ENCODE data around the gene HSD11B1. TPM values are rescaled to one million over a fixed set of nuclear protein-coding genes. Genes with fewer than 3 reads are reported as not detected.

The HSD11B1 gene
- total RNA-seq, 1 donor from 2014 or later: 8.6 TPM

DNA sequence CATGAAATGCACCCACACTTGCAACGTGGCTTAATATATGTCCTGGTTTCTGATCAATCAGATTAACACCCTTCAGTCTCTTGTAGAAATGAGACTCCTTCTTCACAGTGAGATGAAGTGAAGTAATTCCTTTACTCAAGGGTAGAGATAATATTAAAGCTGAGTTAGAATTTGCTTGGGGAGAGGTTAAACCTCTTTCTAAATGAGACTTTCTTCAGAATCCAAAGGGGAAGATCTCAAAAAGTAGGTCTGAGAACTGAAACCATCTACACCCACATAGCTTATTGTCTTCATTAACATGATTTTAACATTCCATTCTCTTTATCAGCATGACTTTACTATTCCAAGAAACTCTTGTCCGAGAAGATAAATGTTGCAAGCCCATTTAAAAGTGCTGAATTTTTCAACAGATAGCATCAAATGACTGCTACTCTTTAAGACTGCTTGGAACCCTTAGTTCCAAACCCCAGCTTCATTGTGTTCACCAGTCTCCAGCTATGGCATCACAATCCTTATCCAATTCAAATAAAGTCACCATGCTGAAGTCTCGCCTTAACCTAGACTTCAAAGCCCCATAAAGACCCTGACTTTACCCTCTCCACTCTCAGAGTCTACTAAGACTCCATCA lies 32.0 kb downstream of the HSD11B1 start:
- H3K4me3 Mint-ChIP-seq (ENCODE audit: low read depth): no peak overlapping the region
- H3K27ac Mint-ChIP-seq: peak overlapping the region; percentile 93
- H3K4me1 Mint-ChIP-seq (ENCODE audit: low read depth): peaks cover 54% of the 10 kb centered on the region
- no peaks in the 10 kb centered on the region for H3K27me3 Mint-ChIP-seq (ENCODE audit: low read depth)
- H3K9me3 Mint-ChIP-seq: no peaks in the 10 kb centered on the region
- intact Hi-C loops (cut with micrococcal nuclease): loop anchor here (1.0 kb wide), 5 partner anchors 11 to 32 kb away; no protein-coding TSS in a partner anchor
- DNase-seq (ENCODE audit: low spot score): no peak
- H3K36me3 Mint-ChIP-seq (ENCODE audit: low read depth): peaks cover 17% of the 10 kb centered on the region

DNA sequence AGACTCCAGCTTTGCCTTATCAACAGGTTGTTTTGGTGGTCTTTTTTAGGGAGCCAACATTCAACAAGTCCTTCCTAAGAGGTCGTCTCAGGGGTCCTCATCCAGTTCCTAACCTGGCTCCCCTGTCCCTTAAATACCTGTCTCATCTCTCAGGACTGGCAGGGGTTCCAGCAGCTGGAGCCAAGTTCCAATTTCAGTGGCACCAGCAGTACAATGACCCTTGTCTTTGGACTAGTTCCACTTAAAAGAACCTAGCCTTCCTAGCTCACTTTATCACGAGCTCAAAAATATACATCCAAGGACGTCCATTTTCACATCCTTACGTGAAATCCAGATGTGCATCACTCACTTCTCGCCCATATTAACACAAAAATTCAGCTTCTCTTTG lies 32.5 kb downstream of the HSD11B1 start:
- intact Hi-C loops (cut with micrococcal nuclease): no loop called here
- Mint-ChIP-seq H3K9me3 (no peaks in the 10 kb centered on the region), H3K36me3 (ENCODE audit: low read depth) (peaks cover 17% of the 10 kb centered on the region), H3K4me1 (ENCODE audit: low read depth) (peaks cover 59% of the 10 kb centered on the region), H3K27me3 (ENCODE audit: low read depth) (no peaks in the 10 kb centered on the region), H3K4me3 (ENCODE audit: low read depth) (no peak overlapping the region), H3K27ac (peak overlapping the region; percentile 93)
- DNase-seq (ENCODE audit: low spot score): no peak

DNA sequence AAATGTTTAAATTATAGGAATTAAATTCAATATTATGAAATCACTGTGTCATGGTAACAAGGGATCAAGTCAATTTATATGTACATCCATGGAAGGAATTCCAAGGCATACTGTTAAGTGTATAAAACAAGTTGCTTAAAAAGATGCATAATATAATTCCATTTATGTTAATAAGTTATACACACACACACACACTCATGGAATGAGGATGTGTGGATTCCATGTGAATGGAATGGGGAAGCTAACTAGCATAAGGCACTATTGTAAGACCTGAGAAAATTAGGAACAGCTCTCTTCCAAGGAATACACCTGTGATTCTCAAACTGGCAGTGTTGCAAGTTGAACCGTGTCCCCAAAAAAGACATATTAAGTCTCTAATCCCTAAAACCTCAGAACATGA lies 33.6 kb downstream of the HSD11B1 start:
- Mint-ChIP-seq H3K27ac (no peak overlapping the region), H3K4me3 (ENCODE audit: low read depth) (no peak overlapping the region), H3K36me3 (ENCODE audit: low read depth) (peaks cover 10% of the 10 kb centered on the region), H3K9me3 (no peaks in the 10 kb centered on the region), H3K27me3 (ENCODE audit: low read depth) (no peaks in the 10 kb centered on the region), H3K4me1 (ENCODE audit: low read depth) (peaks cover 62% of the 10 kb centered on the region)
- intact Hi-C loops (cut with micrococcal nuclease): no loop called here
- DNase-seq (ENCODE audit: low spot score): no peak

DNA sequence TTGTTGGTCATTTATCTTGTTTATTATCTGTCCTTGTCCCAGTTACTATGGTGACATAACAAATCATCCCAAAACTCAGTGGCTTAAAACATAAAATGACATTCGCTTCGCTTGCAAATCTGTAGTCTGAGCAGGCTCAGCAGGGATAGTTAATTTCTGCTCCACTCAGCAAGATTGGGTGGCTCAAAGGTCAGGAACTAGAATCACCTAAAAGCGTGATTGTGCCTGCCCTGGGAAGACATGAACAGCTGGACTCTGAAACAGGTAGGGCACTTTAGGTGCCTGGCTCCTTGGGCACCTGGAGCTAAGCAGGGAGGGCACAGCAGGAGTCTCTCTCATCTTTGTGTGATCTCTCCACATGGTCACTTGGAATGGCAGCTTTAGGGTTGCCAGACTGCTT lies 36.5 kb downstream of the HSD11B1 start:
- H3K27ac Mint-ChIP-seq: peak overlapping the region; percentile 81
- H3K4me1 Mint-ChIP-seq (ENCODE audit: low read depth): peaks cover 49% of the 10 kb centered on the region
- peaks cover 4% of the 10 kb centered on the region for H3K36me3 Mint-ChIP-seq (ENCODE audit: low read depth)
- H3K9me3 Mint-ChIP-seq: no peaks in the 10 kb centered on the region
- intact Hi-C loops (cut with micrococcal nuclease): no loop called here
- DNase-seq (ENCODE audit: low spot score): no peak
- no peaks in the 10 kb centered on the region for H3K27me3 Mint-ChIP-seq (ENCODE audit: low read depth)
- H3K4me3 Mint-ChIP-seq (ENCODE audit: low read depth): no peak overlapping the region

DNA sequence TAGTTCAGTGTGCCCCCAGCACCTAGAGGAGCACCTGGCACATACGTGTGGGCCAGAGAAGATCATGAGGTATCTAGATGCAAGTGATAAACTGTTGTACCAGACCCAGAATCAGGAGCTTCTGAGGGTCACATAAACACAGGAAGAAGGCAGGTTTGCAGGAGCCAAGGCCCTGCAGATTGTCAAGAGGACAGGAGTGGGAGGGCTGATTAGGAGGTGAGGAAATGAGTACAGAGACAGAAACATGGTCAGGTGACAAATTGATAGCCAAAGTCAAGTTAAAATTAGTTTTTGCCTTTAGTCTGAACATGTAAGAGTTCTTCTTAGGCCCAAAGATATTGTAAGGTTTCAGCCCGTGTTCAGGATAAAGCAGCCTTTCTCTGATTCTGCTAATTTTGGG lies 37.2 kb downstream of the HSD11B1 start:
- H3K4me3 Mint-ChIP-seq (ENCODE audit: low read depth): no peak overlapping the region
- no peaks in the 10 kb centered on the region for H3K9me3 Mint-ChIP-seq
- no peaks in the 10 kb centered on the region for H3K27me3 Mint-ChIP-seq (ENCODE audit: low read depth)
- intact Hi-C loops (cut with micrococcal nuclease): no loop called here
- H3K27ac Mint-ChIP-seq: peak overlapping the region; percentile 81
- peaks cover 49% of the 10 kb centered on the region for H3K4me1 Mint-ChIP-seq (ENCODE audit: low read depth)
- DNase-seq (ENCODE audit: low spot score): no peak
- peaks cover 4% of the 10 kb centered on the region for H3K36me3 Mint-ChIP-seq (ENCODE audit: low read depth)

DNA sequence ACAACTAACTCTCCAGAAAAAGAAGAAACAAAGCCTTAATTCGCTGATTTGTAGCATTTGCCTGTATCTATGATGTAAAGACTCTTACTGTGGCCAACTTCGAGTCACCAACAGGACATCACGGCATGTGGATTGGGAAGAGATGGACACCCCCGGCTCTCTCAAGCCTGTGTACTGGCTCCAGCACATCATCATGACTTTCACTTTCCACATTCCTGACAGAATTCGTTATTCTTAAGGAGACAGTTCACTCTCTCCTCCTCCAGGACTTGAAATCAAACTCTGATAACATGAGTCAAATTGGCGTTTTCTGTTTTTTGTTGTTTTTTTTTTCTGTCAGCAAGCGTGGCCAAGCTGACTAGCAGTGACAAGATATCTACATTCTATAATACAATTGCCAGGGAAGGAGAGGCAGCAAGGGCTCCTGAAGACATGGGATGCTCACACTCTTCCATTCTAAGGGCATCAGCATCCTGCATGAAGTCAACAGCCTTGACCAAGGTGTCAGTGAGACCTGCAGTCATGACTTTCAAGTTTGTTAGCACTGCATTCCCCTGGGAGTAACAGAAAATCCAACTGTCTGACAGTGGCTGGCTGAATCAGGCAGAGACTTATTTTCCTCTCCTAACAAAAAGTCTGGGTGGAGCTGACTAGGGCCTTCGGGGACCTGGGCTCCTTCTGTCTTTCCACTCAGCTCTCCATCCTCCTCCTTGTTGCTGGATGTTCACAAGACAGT lies 37.9 kb downstream of the HSD11B1 start:
- Mint-ChIP-seq H3K27me3 (ENCODE audit: low read depth) (no peaks in the 10 kb centered on the region), H3K4me1 (ENCODE audit: low read depth) (peaks cover 50% of the 10 kb centered on the region), H3K4me3 (ENCODE audit: low read depth) (no peak overlapping the region), H3K27ac (peak overlapping the region; percentile 81), H3K36me3 (ENCODE audit: low read depth) (peaks cover 4% of the 10 kb centered on the region), H3K9me3 (no peaks in the 10 kb centered on the region)
- intact Hi-C loops (cut with micrococcal nuclease): no loop called here
- DNase-seq (ENCODE audit: low spot score): no peak

DNA sequence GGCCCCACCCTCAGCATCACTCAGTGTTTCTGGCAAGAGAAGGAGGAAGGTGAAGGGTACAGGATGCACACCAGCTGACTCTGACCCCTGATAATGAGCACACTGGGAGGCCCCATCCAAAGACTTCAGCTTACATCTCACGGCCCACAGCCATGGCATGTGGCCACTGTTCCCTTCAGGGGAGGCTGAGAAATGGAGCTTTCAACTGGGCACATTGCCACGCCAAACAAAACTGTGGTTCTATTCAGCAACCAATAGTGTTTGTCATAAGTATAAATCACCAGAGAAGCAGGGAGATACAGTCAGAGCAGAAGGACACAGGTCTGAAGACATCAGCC lies 38.5 kb downstream of the HSD11B1 start:
- Mint-ChIP-seq H3K27ac (peak overlapping the region; percentile 81), H3K9me3 (no peaks in the 10 kb centered on the region), H3K4me3 (ENCODE audit: low read depth) (no peak overlapping the region), H3K27me3 (ENCODE audit: low read depth) (no peaks in the 10 kb centered on the region), H3K36me3 (ENCODE audit: low read depth) (no peaks in the 10 kb centered on the region), H3K4me1 (ENCODE audit: low read depth) (peaks cover 53% of the 10 kb centered on the region)
- no peak for DNase-seq (ENCODE audit: low spot score)
- intact Hi-C loops (cut with micrococcal nuclease): no loop called here

DNA sequence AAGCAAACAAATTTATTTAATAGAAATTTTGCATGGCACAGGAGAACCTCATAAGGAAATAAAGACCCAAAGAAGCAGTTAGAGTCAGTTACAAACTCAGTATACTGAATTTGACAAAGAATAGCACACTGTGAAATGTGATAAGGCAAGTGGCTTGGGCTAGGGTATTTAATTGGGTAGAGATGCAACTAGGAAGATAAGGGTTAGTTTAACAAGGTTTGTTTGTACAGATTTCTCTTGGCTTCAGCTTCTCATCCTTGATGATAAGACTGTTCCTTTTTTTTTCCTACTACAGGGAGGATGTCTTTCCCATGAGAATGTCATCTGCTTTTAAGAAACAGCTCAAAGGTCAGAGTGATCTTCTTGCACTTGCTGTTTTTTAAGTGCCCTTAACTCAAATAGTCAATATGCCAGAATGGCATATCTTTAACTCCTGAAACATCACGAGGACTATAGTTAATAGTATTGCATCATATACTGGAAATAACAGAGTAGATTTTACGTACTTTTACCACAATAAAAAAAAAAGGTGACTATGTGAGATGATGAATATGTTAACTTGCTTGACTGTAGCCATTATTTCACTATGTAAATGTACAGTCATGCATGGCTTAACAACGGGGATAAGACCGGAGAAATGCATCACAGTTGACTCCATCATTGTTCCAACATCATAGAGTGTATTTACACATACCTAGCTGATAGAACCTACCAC lies 42.0 kb downstream of the HSD11B1 start:
- no peak for DNase-seq (ENCODE audit: low spot score)
- intact Hi-C loops (cut with micrococcal nuclease): loop anchor here (1.0 to 5.0 kb wide), 9 partner anchors 10 to 144 kb away; partner anchors contain the start of gene LAMB3
- H3K4me1 Mint-ChIP-seq (ENCODE audit: low read depth): peaks cover 69% of the 10 kb centered on the region
- H3K27ac Mint-ChIP-seq: peak overlapping the region; percentile 78
- no peaks in the 10 kb centered on the region for H3K36me3 Mint-ChIP-seq (ENCODE audit: low read depth)
- no peaks in the 10 kb centered on the region for H3K9me3 Mint-ChIP-seq
- H3K4me3 Mint-ChIP-seq (ENCODE audit: low read depth): no peak overlapping the region
- H3K27me3 Mint-ChIP-seq (ENCODE audit: low read depth): no peaks in the 10 kb centered on the region

DNA sequence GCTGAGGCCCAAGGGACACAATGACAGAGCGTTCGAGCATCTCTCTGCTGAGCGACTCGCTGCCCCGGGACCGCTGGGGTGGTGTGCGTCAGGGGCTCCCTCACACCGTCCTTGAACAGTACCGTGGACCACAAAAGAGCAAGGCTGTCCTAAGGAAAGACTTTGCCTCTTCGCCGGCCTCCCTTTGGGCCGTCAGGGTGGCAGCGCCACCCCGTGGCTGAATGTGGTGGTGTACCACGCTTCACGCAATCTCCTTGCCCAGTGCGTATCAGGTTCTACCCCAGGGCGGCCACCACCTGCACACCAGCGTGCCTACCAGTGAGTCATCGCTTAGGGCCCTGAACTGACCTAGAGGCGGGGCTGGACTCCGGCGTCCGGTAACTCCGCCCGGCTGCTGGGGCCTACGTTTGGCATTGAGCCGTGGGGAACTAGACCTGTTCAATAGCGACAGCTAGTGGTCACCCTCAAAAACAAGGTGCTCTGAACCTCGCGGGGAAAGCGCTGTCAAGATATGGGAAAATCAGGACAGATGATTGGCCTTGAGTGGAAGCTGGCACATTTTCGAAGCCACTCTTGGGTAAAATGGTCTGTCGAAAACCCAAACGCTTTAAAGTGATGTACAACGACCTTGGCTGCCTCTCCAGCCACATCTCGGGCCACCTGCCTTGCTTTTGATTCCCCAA lies 43.1 kb downstream of the HSD11B1 start:
- peak; percentile 79 for DNase-seq (ENCODE audit: low spot score)
- Mint-ChIP-seq H3K4me3 (ENCODE audit: low read depth) (peak overlapping the region; percentile 72), H3K27ac (peak overlapping the region; percentile 92), H3K4me1 (ENCODE audit: low read depth) (peaks cover 68% of the 10 kb centered on the region), H3K27me3 (ENCODE audit: low read depth) (no peaks in the 10 kb centered on the region), H3K36me3 (ENCODE audit: low read depth) (no peaks in the 10 kb centered on the region), H3K9me3 (no peaks in the 10 kb centered on the region)
- intact Hi-C loops (cut with micrococcal nuclease): loop anchor here (1.0 to 5.0 kb wide), 10 partner anchors 11 to 178 kb away; partner anchors contain the start of gene LAMB3

DNA sequence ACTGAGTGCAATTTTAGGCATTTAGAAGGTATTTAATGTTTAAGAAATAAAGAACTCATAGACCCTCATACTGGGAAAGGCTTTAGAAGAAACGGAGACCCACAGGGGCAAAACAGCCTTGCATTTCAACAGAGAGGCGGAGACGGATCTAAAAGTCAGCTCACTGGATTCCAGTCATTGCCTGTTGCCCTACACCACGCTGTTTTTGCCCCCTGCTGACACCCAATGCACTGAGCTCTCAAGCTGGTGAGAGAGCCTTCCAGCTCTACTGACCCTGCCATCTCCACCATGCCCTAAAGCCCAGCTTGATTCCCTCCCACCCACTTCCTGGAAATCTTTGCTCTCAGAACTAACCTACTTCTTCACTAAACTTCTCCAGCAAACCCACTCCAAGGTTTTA lies 44.0 kb downstream of the HSD11B1 start:
- no peaks in the 10 kb centered on the region for H3K27me3 Mint-ChIP-seq (ENCODE audit: low read depth)
- peaks cover 66% of the 10 kb centered on the region for H3K4me1 Mint-ChIP-seq (ENCODE audit: low read depth)
- intact Hi-C loops (cut with micrococcal nuclease): loop anchor here (1.0 to 5.0 kb wide), 2 partner anchors 96 to 179 kb away; partner anchors contain the start of gene LAMB3
- no peak for DNase-seq (ENCODE audit: low spot score)
- H3K27ac Mint-ChIP-seq: peak overlapping the region; percentile 92
- no peaks in the 10 kb centered on the region for H3K9me3 Mint-ChIP-seq
- H3K4me3 Mint-ChIP-seq (ENCODE audit: low read depth): no peak overlapping the region
- H3K36me3 Mint-ChIP-seq (ENCODE audit: low read depth): no peaks in the 10 kb centered on the region

DNA sequence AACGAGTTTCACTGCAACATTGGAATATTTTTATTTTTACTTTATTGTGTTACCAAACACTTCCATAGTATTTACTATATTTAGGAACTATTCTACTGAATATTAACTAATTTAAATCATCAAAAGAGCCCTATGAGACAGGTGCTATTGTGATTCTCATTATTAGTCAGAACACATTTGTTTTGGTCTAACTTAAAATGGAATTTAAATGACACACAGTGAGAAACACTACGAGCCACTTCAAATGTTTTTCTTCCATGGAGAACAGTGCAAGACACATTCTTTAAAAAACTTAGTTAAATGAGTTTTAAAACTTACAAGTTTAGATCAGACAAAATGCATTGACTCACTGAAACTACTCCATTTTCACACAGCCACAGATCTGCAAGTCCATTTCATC lies 44.6 kb downstream of the HSD11B1 start:
- Mint-ChIP-seq H3K4me3 (ENCODE audit: low read depth) (peak overlapping the region; percentile 31), H3K4me1 (ENCODE audit: low read depth) (peaks cover 71% of the 10 kb centered on the region), H3K27me3 (ENCODE audit: low read depth) (no peaks in the 10 kb centered on the region), H3K9me3 (no peaks in the 10 kb centered on the region), H3K27ac (peak overlapping the region; percentile 79), H3K36me3 (ENCODE audit: low read depth) (no peaks in the 10 kb centered on the region)
- no peak for DNase-seq (ENCODE audit: low spot score)
- intact Hi-C loops (cut with micrococcal nuclease): loop anchor here (5.0 kb wide), 1 partner anchor 97 kb away; the partner anchor contains the start of gene LAMB3

DNA sequence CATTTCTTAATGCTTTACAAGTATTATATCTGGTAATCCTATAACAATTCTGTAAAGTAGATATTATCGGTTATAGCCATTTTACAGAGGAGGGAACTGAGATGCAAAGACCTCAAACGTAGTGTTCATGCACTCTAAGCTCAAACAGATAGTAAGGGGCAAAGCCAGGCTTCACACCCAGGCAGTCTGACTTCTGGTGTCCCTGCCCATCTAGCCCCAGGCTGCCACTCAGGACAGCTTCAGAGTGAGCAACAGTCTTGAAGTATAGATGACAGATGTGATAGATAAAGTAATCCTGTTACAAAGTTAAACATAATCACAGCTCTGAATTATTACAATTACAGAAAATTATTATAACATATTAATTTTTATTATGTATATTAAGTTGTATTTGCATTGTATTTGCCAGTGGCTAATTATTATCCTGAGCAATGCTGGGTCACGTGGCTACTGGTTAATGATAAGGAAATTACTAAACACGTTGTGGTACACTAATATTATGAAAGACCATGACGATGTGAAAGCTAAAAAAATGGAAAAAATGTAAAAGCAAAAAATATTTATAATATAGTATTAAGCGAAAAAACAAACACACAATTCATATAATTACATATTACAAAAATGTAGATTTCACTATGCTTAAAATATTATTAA lies 45.2 kb downstream of the HSD11B1 start:
- Mint-ChIP-seq H3K36me3 (ENCODE audit: low read depth) (no peaks in the 10 kb centered on the region), H3K4me3 (ENCODE audit: low read depth) (peak overlapping the region; percentile 31), H3K9me3 (no peaks in the 10 kb centered on the region), H3K27ac (peak overlapping the region; percentile 79), H3K27me3 (ENCODE audit: low read depth) (no peaks in the 10 kb centered on the region), H3K4me1 (ENCODE audit: low read depth) (peaks cover 70% of the 10 kb centered on the region)
- no peak for DNase-seq (ENCODE audit: low spot score)
- intact Hi-C loops (cut with micrococcal nuclease): loop anchor here (5.0 kb wide), 1 partner anchor 97 kb away; the partner anchor contains the start of gene LAMB3
